ENCODE results near the gene APRT.

The APRT gene

DNA sequence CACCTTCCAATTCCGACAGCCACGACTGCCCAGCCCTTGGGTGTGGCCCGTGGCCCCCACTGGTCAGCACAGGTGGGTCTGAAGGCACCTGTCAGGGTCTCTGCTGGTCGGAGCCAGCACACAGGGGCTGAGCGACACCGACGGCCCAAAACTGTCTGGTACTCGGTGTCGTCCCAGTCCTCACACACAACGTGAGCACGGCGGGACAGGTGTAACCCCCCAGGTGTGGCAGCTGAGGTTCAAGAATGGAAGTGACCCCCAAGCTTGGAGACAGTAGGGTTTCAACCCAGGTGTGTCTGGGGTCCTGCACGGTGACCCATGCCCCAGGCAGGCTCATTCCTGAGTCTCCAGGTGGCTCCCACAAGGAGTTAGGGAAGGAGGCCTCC lies 44.0 kb upstream of the APRT start:
- no peak for DNase-seq (ENCODE audit: low read depth in 1 of 2, low spot score in 1 of 2)
- Histone ChIP-seq H3K4me3 (replicated peaks; ENCODE audit: insufficient read depth, low read length) (peak overlapping the region; percentile 50), H3K27me3 (ENCODE audit: insufficient read depth, poor library complexity, severe bottlenecking) (no peaks in the 10 kb centered on the region), H3K27ac (replicated peaks) (peak overlapping the region; percentile 58)
- TF ChIP-seq POLR2AphosphoS5 (IDR thresholded peaks at IDR 0.05; ENCODE audit: low read depth) (no peak), GABPA (IDR thresholded peaks at IDR 0.05; ENCODE audit: low read depth) (no peak), CTCF (IDR thresholded peaks at IDR 0.05; ENCODE audit: insufficient read depth, low read length) (no peak), SPI1 (IDR thresholded peaks at IDR 0.05; ENCODE audit: borderline replicate concordance, low read depth) (no peak)
- TF ChIP-seq, protein P1, sequence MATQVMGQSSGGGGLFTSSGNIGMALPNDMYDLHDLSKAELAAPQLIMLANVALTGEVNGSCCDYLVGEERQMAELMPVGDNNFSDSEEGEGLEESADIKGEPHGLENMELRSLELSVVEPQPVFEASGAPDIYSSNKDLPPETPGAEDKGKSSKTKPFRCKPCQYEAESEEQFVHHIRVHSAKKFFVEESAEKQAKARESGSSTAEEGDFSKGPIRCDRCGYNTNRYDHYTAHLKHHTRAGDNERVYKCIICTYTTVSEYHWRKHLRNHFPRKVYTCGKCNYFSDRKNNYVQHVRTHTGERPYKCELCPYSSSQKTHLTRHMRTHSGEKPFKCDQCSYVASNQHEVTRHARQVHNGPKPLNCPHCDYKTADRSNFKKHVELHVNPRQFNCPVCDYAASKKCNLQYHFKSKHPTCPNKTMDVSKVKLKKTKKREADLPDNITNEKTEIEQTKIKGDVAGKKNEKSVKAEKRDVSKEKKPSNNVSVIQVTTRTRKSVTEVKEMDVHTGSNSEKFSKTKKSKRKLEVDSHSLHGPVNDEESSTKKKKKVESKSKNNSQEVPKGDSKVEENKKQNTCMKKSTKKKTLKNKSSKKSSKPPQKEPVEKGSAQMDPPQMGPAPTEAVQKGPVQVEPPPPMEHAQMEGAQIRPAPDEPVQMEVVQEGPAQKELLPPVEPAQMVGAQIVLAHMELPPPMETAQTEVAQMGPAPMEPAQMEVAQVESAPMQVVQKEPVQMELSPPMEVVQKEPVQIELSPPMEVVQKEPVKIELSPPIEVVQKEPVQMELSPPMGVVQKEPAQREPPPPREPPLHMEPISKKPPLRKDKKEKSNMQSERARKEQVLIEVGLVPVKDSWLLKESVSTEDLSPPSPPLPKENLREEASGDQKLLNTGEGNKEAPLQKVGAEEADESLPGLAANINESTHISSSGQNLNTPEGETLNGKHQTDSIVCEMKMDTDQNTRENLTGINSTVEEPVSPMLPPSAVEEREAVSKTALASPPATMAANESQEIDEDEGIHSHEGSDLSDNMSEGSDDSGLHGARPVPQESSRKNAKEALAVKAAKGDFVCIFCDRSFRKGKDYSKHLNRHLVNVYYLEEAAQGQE (IDR thresholded peaks at IDR 0.05; ENCODE audit: insufficient replicate concordance, low read depth), result no peak

DNA sequence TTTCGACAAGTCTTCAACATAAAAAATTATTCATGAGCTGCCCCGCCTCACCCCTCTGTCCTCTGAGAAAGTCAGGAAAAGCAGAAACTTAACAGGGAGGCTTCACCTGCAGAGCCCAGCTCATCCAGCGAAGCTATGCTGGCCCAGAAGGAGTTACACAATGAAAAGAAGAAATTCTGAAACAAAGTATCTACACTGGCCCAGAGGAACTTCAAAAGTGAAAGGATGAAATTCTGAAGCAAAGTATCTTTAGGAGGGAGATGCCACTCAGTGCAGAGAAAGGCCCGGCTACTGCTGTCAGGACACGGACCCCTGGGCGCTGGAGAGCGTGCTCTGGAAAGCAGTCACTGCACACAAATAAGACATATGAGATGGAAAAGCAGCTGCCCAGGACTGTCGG lies 43.4 kb upstream of the APRT start:
- Histone ChIP-seq H3K27me3 (ENCODE audit: insufficient read depth, poor library complexity, severe bottlenecking) (no peaks in the 10 kb centered on the region), H3K27ac (replicated peaks) (peak overlapping the region; percentile 58), H3K4me3 (replicated peaks; ENCODE audit: insufficient read depth, low read length) (peak overlapping the region; percentile 6; the same call in 1 of the 2 replicates)
- TF ChIP-seq GABPA (IDR thresholded peaks at IDR 0.05; ENCODE audit: low read depth) (no peak), SPI1 (IDR thresholded peaks at IDR 0.05; ENCODE audit: borderline replicate concordance, low read depth) (no peak), CTCF (IDR thresholded peaks at IDR 0.05; ENCODE audit: insufficient read depth, low read length) (no peak), POLR2AphosphoS5 (IDR thresholded peaks at IDR 0.05; ENCODE audit: low read depth) (no peak)
- TF ChIP-seq, protein P1 (IDR thresholded peaks at IDR 0.05; ENCODE audit: insufficient replicate concordance, low read depth), result no peak
- no peak for DNase-seq (ENCODE audit: low read depth in 1 of 2, low spot score in 1 of 2)

- TF ChIP-seq GABPA (IDR thresholded peaks at IDR 0.05; ENCODE audit: low read depth), result no peak
- TF ChIP-seq SPI1 (IDR thresholded peaks at IDR 0.05; ENCODE audit: borderline replicate concordance, low read depth), result no peak
- TF ChIP-seq, protein P1 (IDR thresholded peaks at IDR 0.05; ENCODE audit: insufficient replicate concordance, low read depth), result no peak
- no peak for TF ChIP-seq POLR2AphosphoS5 (IDR thresholded peaks at IDR 0.05; ENCODE audit: low read depth)
- no peak for TF ChIP-seq CTCF (IDR thresholded peaks at IDR 0.05; ENCODE audit: insufficient read depth, low read length)
- no peaks in the 10 kb centered on the region for H3K27me3 ChIP-seq (ENCODE audit: insufficient read depth, poor library complexity, severe bottlenecking)
- no peak overlapping the region for H3K4me3 ChIP-seq (replicated peaks; ENCODE audit: insufficient read depth, low read length)
- H3K27ac ChIP-seq (replicated peaks), result peak overlapping the region; percentile 58
- DNase-seq (ENCODE audit: low read depth in 1 of 2, low spot score in 1 of 2), result peak; percentile 27 to 51
Observed at GRCh38 chr16:88854306-88855111, 42.8 kb upstream of the APRT start.
